SU-DHL-6 (cell line): ENCODE measurements around the gene NRF1.

Experiments used
- H2AFZ ChIP-seq: fragments of 200-600 bp; sonication (generic); 2 replicates; pipeline ENCODE4 v1.6.1; 2014; ENCODE audit warnings: low read depth, mild to moderate bottlenecking, moderate library complexity, mixed read lengths, antibody characterized with exemption, low read length; ENCODE audit not compliant: severe bottlenecking
- H3F3A ChIP-seq: fragments of 200-600 bp; shearing (Covaris generic); 2 replicates; pipeline ENCODE4 v1.6.0; 2016; ENCODE audit warnings: antibody characterized with exemption, mild to moderate bottlenecking; ENCODE audit not compliant: insufficient read depth
- H3K27ac ChIP-seq: fragments of 200-600 bp; sonication (generic); 2 replicates; pipeline ENCODE4 v1.5.1; 2016; ENCODE audit warnings: low read depth, mild to moderate bottlenecking, low read length, moderate library complexity, mixed read lengths
- H3K27me3 ChIP-seq: fragments of 200-600 bp; sonication (generic), shearing (Covaris generic); 2 replicates; pipeline ENCODE4 v1.6.0; 2014; ENCODE audit warnings: mild to moderate bottlenecking, low read length
- H3K36me3 ChIP-seq: fragments of 200-600 bp; sonication (generic); 2 replicates; pipeline ENCODE4 v1.6.1; 2014; ENCODE audit warnings: mild to moderate bottlenecking, low read length, mixed read lengths
- H3K4me2 ChIP-seq: fragments of 300-600, 200-600 bp; shearing (Covaris generic), sonication (generic); 2 replicates; pipeline ENCODE4 v1.6.0; 2014; ENCODE audit warnings: low read length, low read depth, mild to moderate bottlenecking; ENCODE audit not compliant: poor library complexity, severe bottlenecking
- H3K4me3 ChIP-seq: fragments of 200-600 bp; sonication (generic); 2 replicates; pipeline ENCODE4 v1.5.1; 2014; ENCODE audit warnings: antibody characterized with exemption, low read length, mild to moderate bottlenecking, mixed read lengths; ENCODE audit not compliant: insufficient read depth, poor library complexity, severe bottlenecking
- H3K79me2 ChIP-seq: fragments of 200-600 bp; sonication (generic); 2 replicates; pipeline ENCODE4 v1.6.1; 2014; ENCODE audit warnings: mild to moderate bottlenecking, low read length, moderate library complexity; ENCODE audit not compliant: insufficient read depth
- H3K9ac ChIP-seq: fragments of 200-600 bp; sonication (generic); 2 replicates; pipeline ENCODE4 v1.7.0; 2014; ENCODE audit warnings: mild to moderate bottlenecking, low read length
- H3K9me2 ChIP-seq: fragments of 200-600 bp; sonication (generic); replicated peaks from 2 replicates; pipeline ENCODE4 v1.6.1; 2014; ENCODE audit warnings: low read length; ENCODE audit not compliant: insufficient read depth
- H3K9me3 ChIP-seq: fragments of 200-600 bp; sonication (generic); 2 replicates; pipeline ENCODE4 v1.6.1; 2014; ENCODE audit warnings: low read length, mixed read lengths; ENCODE audit not compliant: insufficient read depth
- H4K20me1 ChIP-seq: fragments of 200-600 bp; sonication (generic); 2 replicates; pipeline ENCODE4 v1.6.1; 2014; ENCODE audit warnings: low read depth, mild to moderate bottlenecking, antibody characterized with exemption, low read length, moderate library complexity, mixed read lengths
- CTCF ChIP-seq: fragments of 200-600 bp; sonication (generic); IDR thresholded peaks from one replicate; pipeline ENCODE4 v1.5.1; 2017; ENCODE audit warnings: antibody characterized with exemption, mild to moderate bottlenecking, low read length, moderate library complexity; ENCODE audit not compliant: insufficient read depth, poor library complexity, severe bottlenecking
- EZH2phosphoT487 ChIP-seq: fragments of 200-600 bp; sonication (generic), shearing (Covaris generic); conservative IDR thresholded peaks from 2 replicates; pipeline ENCODE4 v1.6.1; 2018; ENCODE audit warnings: mild to moderate bottlenecking, antibody characterized with exemption, low read length, moderate library complexity, mixed read lengths

NRF1 gene

DNA sequence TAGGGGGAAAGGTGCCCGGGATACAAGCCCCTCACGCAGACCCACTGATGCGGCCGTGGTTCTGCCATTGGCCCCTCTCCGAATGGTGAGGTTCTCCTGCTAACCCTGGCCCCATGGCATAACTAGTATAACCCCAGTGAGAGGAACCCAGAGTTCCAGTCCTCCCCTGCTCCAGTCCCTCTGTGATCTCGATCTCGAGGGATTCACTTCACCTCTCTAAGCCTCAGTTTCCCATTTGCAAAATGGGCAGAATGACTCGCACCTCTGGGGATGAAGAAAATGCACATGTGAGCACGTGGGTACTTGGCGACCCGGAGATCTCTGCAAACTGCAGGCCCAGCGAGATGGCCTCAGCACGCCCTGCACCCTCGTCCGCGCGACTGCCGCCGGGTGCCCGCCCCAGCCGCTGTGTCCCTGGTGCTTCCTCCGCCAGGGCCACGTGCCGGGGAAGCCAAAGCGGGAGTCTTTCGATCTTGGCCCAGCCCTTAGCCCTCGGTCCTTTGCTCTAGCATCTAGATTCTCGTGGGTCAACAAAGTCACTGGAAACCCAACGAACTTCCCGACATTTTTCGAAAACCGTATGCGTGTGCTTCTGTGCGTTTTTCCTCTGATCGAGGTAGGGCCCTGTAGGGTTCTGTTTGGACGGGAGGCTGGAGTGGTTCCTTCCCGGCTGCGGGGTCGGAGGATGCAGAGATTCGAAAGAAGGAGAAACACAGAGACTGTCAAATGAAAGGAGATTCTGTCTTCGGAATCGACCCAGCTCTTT is 171.5 kb downstream of the NRF1 start:
- no peak overlapping the region for H3K9ac ChIP-seq
- no peak overlapping the region for H3K27ac ChIP-seq
- H3F3A ChIP-seq: no peaks in the 10 kb centered on the region
- no peaks in the 10 kb centered on the region for H3K9me2 ChIP-seq
- no peaks in the 10 kb centered on the region for H3K27me3 ChIP-seq
- no peaks in the 10 kb centered on the region for H3K36me3 ChIP-seq
- H3K9me3 ChIP-seq: no peaks in the 10 kb centered on the region
- H3K4me2 ChIP-seq: no peak overlapping the region
- no peak overlapping the region for H3K4me3 ChIP-seq
- H3K79me2 ChIP-seq: no peaks in the 10 kb centered on the region
- no peaks in the 10 kb centered on the region for H4K20me1 ChIP-seq
- H2AFZ ChIP-seq: no peak overlapping the region
- no peak for TF ChIP-seq CTCF
- no peak for TF ChIP-seq EZH2phosphoT487

DNA sequence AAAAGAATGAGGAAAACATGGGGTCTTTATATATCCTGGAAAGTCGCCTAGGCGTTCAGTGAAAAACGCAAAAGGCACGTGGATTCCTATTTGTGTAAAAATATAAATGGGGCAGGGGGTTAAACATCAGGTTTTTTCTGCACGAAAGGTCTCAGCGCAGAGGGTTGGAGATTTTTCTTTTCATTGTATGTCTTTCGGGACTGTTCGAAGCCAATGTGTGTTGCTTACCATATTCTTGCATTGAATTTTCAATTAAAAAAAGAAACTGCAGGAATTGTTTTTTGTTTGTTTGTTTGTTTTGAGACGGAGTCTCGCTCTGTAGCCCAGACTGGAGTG is 172.0 kb downstream of the NRF1 start:
- Histone ChIP-seq H3K27ac (no peak overlapping the region), H2AFZ (no peak overlapping the region), H3K27me3 (no peaks in the 10 kb centered on the region), H3K9me3 (no peaks in the 10 kb centered on the region), H3K9me2 (no peaks in the 10 kb centered on the region), H3F3A (no peaks in the 10 kb centered on the region), H4K20me1 (no peaks in the 10 kb centered on the region), H3K4me3 (no peak overlapping the region), H3K79me2 (no peaks in the 10 kb centered on the region), H3K9ac (no peak overlapping the region), H3K36me3 (no peaks in the 10 kb centered on the region), H3K4me2 (no peak overlapping the region)
- TF ChIP-seq EZH2phosphoT487 (no peak), CTCF (no peak)

DNA sequence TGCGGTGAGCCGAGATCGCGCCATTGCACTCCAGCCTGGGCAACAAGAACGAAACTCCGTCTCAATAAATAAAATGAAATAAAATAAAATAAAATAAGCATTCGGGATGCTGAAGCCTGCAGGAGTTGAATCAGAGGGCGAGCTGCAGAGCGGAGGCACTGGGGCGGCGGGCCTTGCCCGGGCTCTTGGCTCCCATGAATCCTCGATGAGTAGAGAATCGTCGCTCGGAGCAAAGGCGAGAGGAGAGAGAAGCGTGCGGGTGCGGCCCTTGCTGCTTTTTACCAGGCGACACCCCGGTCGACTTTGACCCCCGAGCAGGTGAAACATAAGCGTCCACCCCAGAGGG is 172.9 kb downstream of the NRF1 start:
- Histone ChIP-seq H3F3A (no peaks in the 10 kb centered on the region), H3K4me2 (no peak overlapping the region), H3K9me3 (no peaks in the 10 kb centered on the region), H3K27ac (no peak overlapping the region), H4K20me1 (no peaks in the 10 kb centered on the region), H2AFZ (no peak overlapping the region), H3K9me2 (no peaks in the 10 kb centered on the region), H3K27me3 (no peaks in the 10 kb centered on the region), H3K36me3 (no peaks in the 10 kb centered on the region), H3K4me3 (no peak overlapping the region), H3K9ac (no peak overlapping the region), H3K79me2 (no peaks in the 10 kb centered on the region)
- TF ChIP-seq CTCF: no peak
